ENCODE measurements around the gene RNF20.
"Not testable (repeated sequence)": the region's sequence is repeated elsewhere in the genome, so short reads cannot be mapped to it uniquely, and the experiment has no call there.

The RNF20 gene
- 46.3 reads per million, percentile 66 among the genes with 10 or more reads in this experiment for total RNA-seq

- DNase-seq = peak; percentile 100
Measured at GRCh38 chr9:101533334-101534204, at the start of gene RNF20. Gene RNF20, plus strand, starts transcription at chr9:101533853. Its CDS starts 1,571 bp downstream, at chr9:101535424.

GRCh38 chr9:101484046-101484445 lies 49.6 kb upstream of the RNF20 start:
- no peak for DNase-seq

- no peak for DNase-seq
Measured at GRCh38 chr9:101485924-101486692, 47.5 kb upstream of the RNF20 start.

- no peak for DNase-seq
Measured at GRCh38 chr9:101486693-101487442, 46.8 kb upstream of the RNF20 start.

GRCh38 chr9:101487443-101487840 lies 46.2 kb upstream of the RNF20 start:
- no peak for DNase-seq

GRCh38 chr9:101495810-101496209 lies 37.8 kb upstream of the RNF20 start:
- no peak for DNase-seq

GRCh38 chr9:101498323-101498722 lies 35.3 kb upstream of the RNF20 start:
- no peak for DNase-seq

- DNase-seq = no peak
Measured at GRCh38 chr9:101504188-101504587, 29.5 kb upstream of the RNF20 start.

GRCh38 chr9:101508211-101508610 lies 25.4 kb upstream of the RNF20 start:
- DNase-seq = no peak

- DNase-seq = no peak
Measured at GRCh38 chr9:101509572-101509971, 24.1 kb upstream of the RNF20 start.

GRCh38 chr9:101510459-101510858 lies 23.2 kb upstream of the RNF20 start:
- DNase-seq = no peak

GRCh38 chr9:101511009-101511408 lies 22.6 kb upstream of the RNF20 start:
- no peak for DNase-seq

GRCh38 chr9:101512116-101512515 lies 21.5 kb upstream of the RNF20 start:
- no peak for DNase-seq

- DNase-seq = no peak
Measured at GRCh38 chr9:101513351-101513750, 20.3 kb upstream of the RNF20 start.

GRCh38 chr9:101514071-101514470 lies 19.6 kb upstream of the RNF20 start:
- DNase-seq = no peak

- DNase-seq = no peak
Measured at GRCh38 chr9:101516655-101517054, 17.0 kb upstream of the RNF20 start.

GRCh38 chr9:101518489-101518888 lies 15.2 kb upstream of the RNF20 start:
- DNase-seq = not testable (repeated sequence)

GRCh38 chr9:101524371-101524770 lies 9.3 kb upstream of the RNF20 start:
- DNase-seq = no peak

- no peak for DNase-seq
Measured at GRCh38 chr9:101527066-101527465, 6.6 kb upstream of the RNF20 start.

GRCh38 chr9:101528015-101528414 lies 5.6 kb upstream of the RNF20 start:
- no peak for DNase-seq

- DNase-seq = peak; percentile 53
Measured at GRCh38 chr9:101530076-101530711, 3.5 kb upstream of the RNF20 start.

- no peak for DNase-seq
Measured at GRCh38 chr9:101536351-101536750, 2.7 kb downstream of the RNF20 start.

- DNase-seq = no peak
Measured at GRCh38 chr9:101536938-101537337, 3.3 kb downstream of the RNF20 start.

Data from effector CD4-positive, alpha-beta T cell (primary cell).